H1 (cell line): ENCODE data around the gene PLCH2. TPM values are rescaled to one million over a fixed set of nuclear protein-coding genes. Genes with fewer than 3 reads are reported as not detected.
A peak's percentile ranks its signal among the peaks of the same experiment; 100 is the strongest.

Source experiments
- CREB1 ChIP-seq: IDR thresholded peaks from 2 replicates; pipeline ENCODE4 v1.6.1; 2012; ENCODE audit warnings: inconsistent platforms
- CTCF ChIP-seq, 3 experiments: IDR thresholded peaks; 1 replicate in 2 of 3; 2 replicates in 1 of 3; pipeline versions ENCODE4 v1.5.1 to v1.6.1; 2011; ENCODE audit warnings: low read length in 3 of 3, mild to moderate bottlenecking in 3 of 3, inconsistent platforms in 2 of 3, low read depth in 1 of 3, moderate library complexity in 1 of 3; ENCODE audit not compliant: insufficient read depth in 1 of 3; ENCODE audit errors: control extremely low read depth in 1 of 3
- PHF8 ChIP-seq: fragments of 200-600 bp; sonication (generic); conservative IDR thresholded peaks from 2 replicates; pipeline ENCODE4 v1.7.1; 2012; ENCODE audit warnings: low read depth, mild to moderate bottlenecking, inconsistent platforms, low read length, moderate library complexity
- polyA plus RNA-seq, 7 experiments: library from polyadenylated mRNA; depleted of rRNA in 3 of 7; stranded (reverse) in 5 of 7; unstranded in 2 of 7; fragments of >200 nt in 5 of 7; fragments of 200-250 nt in 2 of 7; gene quantifications; 1 replicate in 5 of 7; 2 replicates in 1 of 7; 4 replicates in 1 of 7; pipeline versions ENCODE4 v1.2.1 to v1.2.3, GENCODE V29; 2011 to 2013; ENCODE audit warnings: missing spikeins in 2 of 7, mixed read lengths in 2 of 7
- total RNA-seq: library from RNA; stranded (reverse); fragmentation: NEBNext Ultra II Directional; extraction: Animal tissue kit (Norgen Biotek cat#: 25700); gene quantifications from 2 replicates; pipeline ENCODE4 v1.2.1, GENCODE V29; 2021

The PLCH2 gene
- total and polyA plus RNA-seq, 2 of the 8 experiments (the other 6 are each of a cell fraction or from before 2014, with no cell fraction given) = 0.14 to 0.19 TPM

GRCh38 chr1:2459757-2460156 is 16.3 kb upstream of the PLCH2 start (continued):
- no peak for TF ChIP-seq CREB1
- peak in 1 of 3 experiments; percentile 23; a peak in 1 of 4 replicates for TF ChIP-seq CTCF (IDR thresholded peaks at IDR 0.05; ENCODE audit: control extremely low read depth in 1 of 3, insufficient read depth in 1 of 3, low read depth in 1 of 3, low read length in 3 of 3)
- no peak for TF ChIP-seq PHF8
